HFF-Myc (cell line): ENCODE measurements around the gene ATOSB.
A peak's percentile ranks its signal among the peaks of the same experiment; 100 is the strongest.

Experiments
- DNase-seq: peaks from one replicate; pipeline ENCODE4 v3.0.0-alpha.2; 2011; ENCODE audit warnings: low read depth; ENCODE audit errors: extremely low read depth
- H3K4me3 ChIP-seq: replicated peaks from 2 replicates; pipeline ENCODE4 v1.5.1; 2011; ENCODE audit warnings: low read depth, mild to moderate bottlenecking, control low read depth, low read length
- TF ChIP-seq, protein P1 (sequence below): IDR thresholded peaks from 2 replicates; pipeline ENCODE4 v1.5.1; 2012; ENCODE audit warnings: mild to moderate bottlenecking, low read depth, low read length, control low read depth; ENCODE audit errors: missing control alignments

Gene ATOSB

GRCh38 chr9:35072461-35073278 lies 43.0 kb downstream of the ATOSB start, which contains the start of gene VCP:
VCP (minus strand) TSS chr9:35072625; CDS start chr9:35072353, 272 bp downstream.
- H3K4me3 ChIP-seq, result peak within 1 kb of the TSS; percentile 91
- peak; percentile 99 for DNase-seq
- TF ChIP-seq, protein P1, sequence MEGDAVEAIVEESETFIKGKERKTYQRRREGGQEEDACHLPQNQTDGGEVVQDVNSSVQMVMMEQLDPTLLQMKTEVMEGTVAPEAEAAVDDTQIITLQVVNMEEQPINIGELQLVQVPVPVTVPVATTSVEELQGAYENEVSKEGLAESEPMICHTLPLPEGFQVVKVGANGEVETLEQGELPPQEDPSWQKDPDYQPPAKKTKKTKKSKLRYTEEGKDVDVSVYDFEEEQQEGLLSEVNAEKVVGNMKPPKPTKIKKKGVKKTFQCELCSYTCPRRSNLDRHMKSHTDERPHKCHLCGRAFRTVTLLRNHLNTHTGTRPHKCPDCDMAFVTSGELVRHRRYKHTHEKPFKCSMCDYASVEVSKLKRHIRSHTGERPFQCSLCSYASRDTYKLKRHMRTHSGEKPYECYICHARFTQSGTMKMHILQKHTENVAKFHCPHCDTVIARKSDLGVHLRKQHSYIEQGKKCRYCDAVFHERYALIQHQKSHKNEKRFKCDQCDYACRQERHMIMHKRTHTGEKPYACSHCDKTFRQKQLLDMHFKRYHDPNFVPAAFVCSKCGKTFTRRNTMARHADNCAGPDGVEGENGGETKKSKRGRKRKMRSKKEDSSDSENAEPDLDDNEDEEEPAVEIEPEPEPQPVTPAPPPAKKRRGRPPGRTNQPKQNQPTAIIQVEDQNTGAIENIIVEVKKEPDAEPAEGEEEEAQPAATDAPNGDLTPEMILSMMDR, result no peak

DNA sequence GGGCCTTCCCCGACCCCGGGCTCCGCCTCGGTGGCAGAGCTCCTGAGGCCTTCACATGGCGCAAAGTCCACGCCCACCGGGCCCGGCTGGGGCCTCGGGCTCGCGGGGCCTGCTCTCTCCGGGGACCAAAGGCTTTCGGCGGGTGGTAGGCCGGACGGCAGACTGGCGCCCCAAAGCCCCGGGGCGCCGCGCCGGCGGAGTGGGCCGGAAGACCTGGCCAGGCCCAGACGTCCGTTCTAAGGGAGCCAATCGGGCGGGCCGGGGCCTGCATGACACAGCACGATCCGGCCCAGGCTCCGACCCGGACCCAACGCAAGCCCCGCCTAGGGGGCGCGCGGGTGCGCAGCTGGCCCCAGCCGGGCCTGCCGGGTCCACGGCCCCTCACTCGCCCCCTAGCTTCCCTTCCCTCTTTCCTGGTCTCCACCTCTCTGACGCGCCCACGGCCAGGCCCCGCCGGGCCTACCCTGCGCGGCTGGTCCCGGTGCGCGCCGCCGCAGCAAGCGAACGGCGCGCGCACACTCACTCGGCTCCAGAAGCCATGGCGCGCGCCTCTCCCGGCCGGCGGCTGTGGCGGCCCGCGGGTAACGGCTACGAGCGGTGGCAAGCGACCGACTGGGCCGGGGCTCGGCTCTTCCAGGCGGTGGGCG lies 43.7 kb downstream of the ATOSB start:
- DNase-seq, result no peak
- H3K4me3 ChIP-seq, result peak overlapping the region; percentile 91
- TF ChIP-seq, protein P1, result peak; percentile 37

- DNase-seq, result no peak
- H3K4me3 ChIP-seq, result peak overlapping the region; percentile 91
Measured at GRCh38 chr9:35070823-35071813, 44.5 kb downstream of the ATOSB start.

DNA sequence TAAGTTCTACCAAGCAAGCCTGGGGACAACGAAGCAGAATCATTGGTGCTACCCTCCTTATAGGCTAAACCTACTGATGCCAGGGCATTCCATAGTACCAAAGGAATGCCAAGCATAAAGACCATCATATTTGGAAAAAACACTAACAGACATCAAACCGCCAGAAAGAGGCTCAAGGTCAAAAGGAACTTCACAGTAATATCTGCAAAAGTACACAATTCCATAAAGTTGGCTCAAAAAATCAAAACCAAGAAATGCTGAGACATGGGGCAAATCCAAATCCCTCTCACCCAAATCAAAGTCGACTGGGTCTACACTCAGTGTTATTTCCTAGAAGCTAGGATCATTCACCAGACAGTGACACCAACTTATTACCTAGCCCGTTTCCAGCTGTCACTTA lies 46.6 kb downstream of the ATOSB start:
- no peak overlapping the region for H3K4me3 ChIP-seq
- no peak for DNase-seq
- TF ChIP-seq, protein P1, result no peak

More at GRCh38 chr9:35070823-35071813, 44.5 kb downstream of the ATOSB start:
- TF ChIP-seq, protein P1, result no peak

DNA sequence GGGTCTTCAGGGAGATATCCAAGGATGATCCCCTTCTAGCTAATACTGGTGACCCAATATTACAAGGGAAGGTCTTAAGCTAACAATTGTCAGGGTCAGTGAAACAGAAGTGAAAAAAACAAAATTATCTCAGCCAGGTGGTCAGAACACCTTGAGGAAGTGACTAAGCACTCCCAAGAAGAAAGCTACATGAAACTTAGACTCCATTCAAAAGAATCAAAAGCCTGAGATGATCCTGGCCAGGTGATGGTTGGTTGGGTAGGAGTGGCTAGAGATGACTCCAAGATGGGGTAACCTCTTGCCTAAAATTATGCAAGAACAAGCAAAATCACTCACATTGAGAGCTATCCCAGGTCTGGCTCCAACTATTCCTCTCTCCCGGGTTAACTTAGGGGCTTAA lies 48.6 kb downstream of the ATOSB start:
- no peak for DNase-seq
- no peak overlapping the region for H3K4me3 ChIP-seq
- TF ChIP-seq, protein P1, result no peak

GRCh38 chr9:35060548-35061207 lies 55.0 kb downstream of the ATOSB start:
- TF ChIP-seq, protein P1, result no peak

More at GRCh38 chr9:35060548-35061207, 55.0 kb downstream of the ATOSB start:
- H3K4me3 ChIP-seq, result no peak overlapping the region
- DNase-seq, result no peak
